ENCODE results near the gene PRR19.

The PRR19 gene

GRCh38 chr19:42276821-42277220 lies 25.1 kb upstream of the PRR19 start:
- Mint-ChIP-seq H3K4me1 (ENCODE audit: low read depth) (peaks cover 42% of the 10 kb centered on the region), H3K27ac (no peak overlapping the region), H3K36me3 (ENCODE audit: low read depth) (peaks cover 21% of the 10 kb centered on the region), H3K9me3 (no peaks in the 10 kb centered on the region), H3K4me3 (no peak overlapping the region), H3K27me3 (ENCODE audit: low read depth) (no peaks in the 10 kb centered on the region)

GRCh38 chr19:42277821-42278451 lies 24.0 kb upstream of the PRR19 start:
- peaks cover 21% of the 10 kb centered on the region for H3K36me3 Mint-ChIP-seq (ENCODE audit: low read depth)
- no peaks in the 10 kb centered on the region for H3K9me3 Mint-ChIP-seq
- H3K4me3 Mint-ChIP-seq: no peak overlapping the region
- no peaks in the 10 kb centered on the region for H3K27me3 Mint-ChIP-seq (ENCODE audit: low read depth)
- no peak overlapping the region for H3K27ac Mint-ChIP-seq
- peaks cover 48% of the 10 kb centered on the region for H3K4me1 Mint-ChIP-seq (ENCODE audit: low read depth)

GRCh38 chr19:42278452-42279154 lies 23.3 kb upstream of the PRR19 start:
- H3K36me3 Mint-ChIP-seq (ENCODE audit: low read depth): peaks cover 19% of the 10 kb centered on the region
- H3K27ac Mint-ChIP-seq: peak overlapping the region; percentile 89
- peak overlapping the region; percentile 87 for H3K4me3 Mint-ChIP-seq
- H3K9me3 Mint-ChIP-seq: no peaks in the 10 kb centered on the region
- peaks cover 48% of the 10 kb centered on the region for H3K4me1 Mint-ChIP-seq (ENCODE audit: low read depth)
- no peaks in the 10 kb centered on the region for H3K27me3 Mint-ChIP-seq (ENCODE audit: low read depth)

- H3K9me3 Mint-ChIP-seq: no peaks in the 10 kb centered on the region
- H3K4me1 Mint-ChIP-seq (ENCODE audit: low read depth): peaks cover 48% of the 10 kb centered on the region
- H3K36me3 Mint-ChIP-seq (ENCODE audit: low read depth): peaks cover 18% of the 10 kb centered on the region
- H3K27ac Mint-ChIP-seq: peak overlapping the region; percentile 89
- peak overlapping the region; percentile 87 for H3K4me3 Mint-ChIP-seq
- H3K27me3 Mint-ChIP-seq (ENCODE audit: low read depth): no peaks in the 10 kb centered on the region
These were observed 22.6 kb upstream of the PRR19 start for GRCh38 chr19:42279155-42279901.

GRCh38 chr19:42279902-42280814 lies 21.8 kb upstream of the PRR19 start:
- H3K9me3 Mint-ChIP-seq: no peaks in the 10 kb centered on the region
- peak overlapping the region; percentile 87 for H3K4me3 Mint-ChIP-seq
- peaks cover 12% of the 10 kb centered on the region for H3K36me3 Mint-ChIP-seq (ENCODE audit: low read depth)
- H3K4me1 Mint-ChIP-seq (ENCODE audit: low read depth): peaks cover 46% of the 10 kb centered on the region
- H3K27me3 Mint-ChIP-seq (ENCODE audit: low read depth): no peaks in the 10 kb centered on the region
- H3K27ac Mint-ChIP-seq: peak overlapping the region; percentile 89

- Mint-ChIP-seq H3K9me3 (no peaks in the 10 kb centered on the region), H3K36me3 (ENCODE audit: low read depth) (peaks cover 9% of the 10 kb centered on the region), H3K4me3 (peak overlapping the region; percentile 83), H3K27me3 (ENCODE audit: low read depth) (no peaks in the 10 kb centered on the region), H3K27ac (no peak overlapping the region), H3K4me1 (ENCODE audit: low read depth) (peaks cover 47% of the 10 kb centered on the region)
These were observed 21.2 kb upstream of the PRR19 start for GRCh38 chr19:42280815-42281145.

GRCh38 chr19:42281146-42281826 lies 20.6 kb upstream of the PRR19 start:
- Mint-ChIP-seq H3K27ac (peak overlapping the region; percentile 82), H3K4me3 (peak overlapping the region; percentile 83), H3K36me3 (ENCODE audit: low read depth) (peaks cover 5% of the 10 kb centered on the region), H3K9me3 (no peaks in the 10 kb centered on the region), H3K27me3 (ENCODE audit: low read depth) (no peaks in the 10 kb centered on the region), H3K4me1 (ENCODE audit: low read depth) (peaks cover 47% of the 10 kb centered on the region)

- H3K27ac Mint-ChIP-seq: no peak overlapping the region
- H3K4me3 Mint-ChIP-seq: peak overlapping the region; percentile 83
- peaks cover 41% of the 10 kb centered on the region for H3K4me1 Mint-ChIP-seq (ENCODE audit: low read depth)
- H3K27me3 Mint-ChIP-seq (ENCODE audit: low read depth): no peaks in the 10 kb centered on the region
- H3K36me3 Mint-ChIP-seq (ENCODE audit: low read depth): peaks cover 2% of the 10 kb centered on the region
- H3K9me3 Mint-ChIP-seq: no peaks in the 10 kb centered on the region
These were observed 19.8 kb upstream of the PRR19 start for GRCh38 chr19:42281827-42282762.

- Mint-ChIP-seq H3K27me3 (ENCODE audit: low read depth) (no peaks in the 10 kb centered on the region), H3K27ac (no peak overlapping the region), H3K9me3 (no peaks in the 10 kb centered on the region), H3K4me3 (peak overlapping the region; percentile 83), H3K4me1 (ENCODE audit: low read depth) (peaks cover 39% of the 10 kb centered on the region), H3K36me3 (ENCODE audit: low read depth) (peaks cover 6% of the 10 kb centered on the region)
These were observed 19.1 kb upstream of the PRR19 start for GRCh38 chr19:42282819-42283187.

GRCh38 chr19:42283188-42284065 lies 18.5 kb upstream of the PRR19 start:
- Mint-ChIP-seq H3K36me3 (ENCODE audit: low read depth) (peaks cover 9% of the 10 kb centered on the region), H3K27me3 (ENCODE audit: low read depth) (no peaks in the 10 kb centered on the region), H3K4me3 (no peak overlapping the region), H3K9me3 (no peaks in the 10 kb centered on the region), H3K4me1 (ENCODE audit: low read depth) (peaks cover 36% of the 10 kb centered on the region), H3K27ac (no peak overlapping the region)

GRCh38 chr19:42284066-42284501 lies 17.8 kb upstream of the PRR19 start:
- Mint-ChIP-seq H3K9me3 (no peaks in the 10 kb centered on the region), H3K36me3 (ENCODE audit: low read depth) (peaks cover 10% of the 10 kb centered on the region), H3K27me3 (ENCODE audit: low read depth) (no peaks in the 10 kb centered on the region), H3K27ac (no peak overlapping the region), H3K4me3 (no peak overlapping the region), H3K4me1 (ENCODE audit: low read depth) (peaks cover 30% of the 10 kb centered on the region)

GRCh38 chr19:42284591-42285341 lies 17.2 kb upstream of the PRR19 start:
- H3K36me3 Mint-ChIP-seq (ENCODE audit: low read depth): peaks cover 10% of the 10 kb centered on the region
- H3K9me3 Mint-ChIP-seq: no peaks in the 10 kb centered on the region
- H3K4me1 Mint-ChIP-seq (ENCODE audit: low read depth): peaks cover 24% of the 10 kb centered on the region
- H3K27ac Mint-ChIP-seq: peak overlapping the region; percentile 97
- H3K4me3 Mint-ChIP-seq: peak overlapping the region; percentile 99
- H3K27me3 Mint-ChIP-seq (ENCODE audit: low read depth): no peaks in the 10 kb centered on the region
